GM12801 (cell line): ENCODE results near the gene DHRS11.

ENCODE experiments used
- TF ChIP-seq, protein P1 (sequence below): IDR thresholded peaks from one replicate; pipeline ENCODE4 v1.5.1; 2011; ENCODE audit warnings: control low read depth; ENCODE audit not compliant: insufficient read length; ENCODE audit errors: extremely low read depth

The DHRS11 gene

DNA sequence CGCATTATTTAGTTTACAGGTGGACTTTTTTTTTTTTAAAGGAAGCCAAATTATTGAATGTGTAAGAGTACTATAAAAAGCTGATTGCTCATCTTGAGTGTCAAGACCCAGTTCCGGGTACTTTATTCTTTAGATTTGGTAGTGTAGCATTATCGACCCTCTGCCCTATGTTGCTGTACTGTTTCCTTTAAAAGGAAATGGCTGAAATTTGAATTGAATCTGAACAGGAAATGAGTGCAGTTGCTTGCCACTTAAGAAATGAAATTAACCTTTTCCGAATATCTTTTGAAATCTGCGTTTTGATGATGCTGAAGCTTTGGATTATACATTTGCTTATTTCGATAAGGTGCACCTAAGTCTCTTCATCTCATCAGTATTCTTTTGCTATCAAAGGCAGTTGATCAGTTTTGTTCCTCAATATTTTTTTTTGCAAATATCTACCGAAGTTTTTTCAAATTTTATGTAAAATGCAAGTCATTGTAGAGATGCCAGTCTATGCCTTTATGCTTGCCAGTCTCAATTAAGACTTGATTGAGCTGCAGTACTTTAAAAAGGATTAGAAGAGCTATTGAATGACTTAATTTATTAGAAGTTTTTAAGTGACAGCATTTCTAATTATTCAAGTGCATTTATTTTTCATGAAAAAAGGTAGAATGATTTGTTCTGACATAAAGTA is 45.1 kb upstream of the DHRS11 start:
- TF ChIP-seq, protein P1, sequence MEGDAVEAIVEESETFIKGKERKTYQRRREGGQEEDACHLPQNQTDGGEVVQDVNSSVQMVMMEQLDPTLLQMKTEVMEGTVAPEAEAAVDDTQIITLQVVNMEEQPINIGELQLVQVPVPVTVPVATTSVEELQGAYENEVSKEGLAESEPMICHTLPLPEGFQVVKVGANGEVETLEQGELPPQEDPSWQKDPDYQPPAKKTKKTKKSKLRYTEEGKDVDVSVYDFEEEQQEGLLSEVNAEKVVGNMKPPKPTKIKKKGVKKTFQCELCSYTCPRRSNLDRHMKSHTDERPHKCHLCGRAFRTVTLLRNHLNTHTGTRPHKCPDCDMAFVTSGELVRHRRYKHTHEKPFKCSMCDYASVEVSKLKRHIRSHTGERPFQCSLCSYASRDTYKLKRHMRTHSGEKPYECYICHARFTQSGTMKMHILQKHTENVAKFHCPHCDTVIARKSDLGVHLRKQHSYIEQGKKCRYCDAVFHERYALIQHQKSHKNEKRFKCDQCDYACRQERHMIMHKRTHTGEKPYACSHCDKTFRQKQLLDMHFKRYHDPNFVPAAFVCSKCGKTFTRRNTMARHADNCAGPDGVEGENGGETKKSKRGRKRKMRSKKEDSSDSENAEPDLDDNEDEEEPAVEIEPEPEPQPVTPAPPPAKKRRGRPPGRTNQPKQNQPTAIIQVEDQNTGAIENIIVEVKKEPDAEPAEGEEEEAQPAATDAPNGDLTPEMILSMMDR, result no peak

DNA sequence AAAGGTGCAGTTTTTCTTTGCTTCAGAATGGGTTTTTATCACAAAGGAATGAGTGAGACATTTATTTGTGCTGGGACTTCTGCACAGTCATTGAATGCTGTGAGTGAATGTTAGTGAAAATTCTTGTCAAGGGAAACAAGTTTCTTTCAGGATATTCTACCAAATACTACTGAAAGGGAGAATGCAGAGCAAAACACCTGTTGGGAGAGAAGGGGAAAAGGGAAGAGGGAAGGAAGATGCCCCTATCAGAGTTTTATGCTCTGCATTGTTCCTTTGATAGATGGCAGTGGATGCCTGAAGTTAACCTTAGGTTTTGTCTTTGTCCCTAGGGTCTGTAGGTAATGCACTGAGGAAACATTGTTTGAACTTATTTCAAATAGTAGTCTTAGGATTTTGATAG is 43.9 kb upstream of the DHRS11 start:
- TF ChIP-seq, protein P1, result no peak

DNA sequence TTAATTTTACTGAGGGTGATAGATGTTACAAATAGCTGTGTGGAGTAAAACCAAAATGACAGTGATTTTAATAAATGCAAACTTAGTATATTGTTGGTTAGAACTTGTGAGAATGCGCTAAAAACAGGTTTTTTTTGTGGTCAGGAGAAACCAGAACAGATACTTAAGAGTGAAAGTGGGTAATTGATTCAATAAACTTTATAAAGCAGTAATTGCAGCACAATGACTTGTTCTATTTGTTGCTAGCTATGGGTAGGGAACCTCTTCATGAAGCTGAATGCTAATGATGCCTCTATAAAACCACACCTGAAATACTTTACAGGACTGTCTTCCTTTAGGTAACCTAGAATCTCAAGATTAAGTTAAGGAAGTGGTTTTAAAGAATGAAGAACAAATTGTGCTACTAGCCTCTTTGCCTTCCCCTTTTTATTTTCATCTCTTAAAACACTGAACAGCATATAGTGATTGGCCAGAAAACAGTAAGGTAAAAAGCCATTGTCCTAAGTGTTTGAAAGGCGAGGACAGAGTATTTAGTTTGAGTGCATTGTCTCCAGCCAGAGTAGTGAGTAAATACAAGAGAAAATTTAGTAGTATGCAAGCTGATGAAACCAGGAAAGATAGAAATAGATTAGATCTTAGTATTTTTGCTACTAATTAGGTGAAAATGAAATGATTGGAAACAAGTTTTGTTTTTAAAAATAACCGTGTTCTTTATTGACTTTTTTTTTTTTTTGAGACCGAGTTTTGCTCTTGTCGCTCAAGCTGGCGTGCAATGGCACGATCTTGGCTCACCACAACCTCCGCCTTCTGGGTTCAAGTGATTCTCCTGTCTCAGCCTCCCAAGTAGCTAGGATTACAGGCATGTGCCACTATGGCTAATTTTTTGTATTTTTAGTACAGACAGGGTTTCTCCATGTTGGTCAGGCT is 40.9 kb upstream of the DHRS11 start:
- TF ChIP-seq, protein P1, result no peak

DNA sequence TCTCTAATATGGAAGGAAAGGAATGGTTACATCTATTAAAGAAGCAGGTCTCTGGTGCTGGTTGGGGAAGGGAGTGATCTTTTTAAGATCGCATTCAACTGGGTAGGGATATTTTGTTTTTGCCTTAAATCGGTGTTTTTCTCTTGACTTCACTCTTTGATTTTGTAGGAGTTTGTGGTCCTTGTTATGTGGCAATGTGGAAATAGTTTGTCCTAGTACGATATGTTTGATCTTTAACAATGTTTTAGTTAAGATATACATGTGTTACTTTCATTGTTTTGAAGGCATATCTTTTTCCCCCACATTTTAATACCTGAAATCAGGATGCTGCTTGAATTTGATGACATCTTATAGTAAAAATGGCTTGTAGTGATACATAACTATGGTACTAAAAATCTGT is 38.2 kb upstream of the DHRS11 start:
- TF ChIP-seq, protein P1, result no peak

DNA sequence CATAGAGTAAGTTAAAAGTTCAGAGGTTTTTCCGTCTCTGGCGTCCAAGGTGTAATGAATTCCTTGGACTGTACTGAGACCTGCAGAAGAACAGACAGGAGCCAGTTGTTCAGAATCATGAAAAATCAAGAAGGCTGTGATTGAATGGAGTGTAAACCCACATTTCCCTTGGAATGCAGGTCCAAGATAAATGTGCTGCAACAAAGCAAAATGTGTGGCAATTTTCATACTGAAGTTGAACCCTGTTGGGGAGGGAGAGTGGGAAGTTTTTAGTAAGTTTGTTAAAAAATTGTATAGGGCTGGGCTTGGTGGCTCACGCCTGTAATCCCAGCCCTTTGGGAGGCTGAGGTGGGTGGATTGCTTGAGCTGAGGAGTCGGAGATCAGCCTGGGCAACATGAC is 25.6 kb upstream of the DHRS11 start:
- TF ChIP-seq, protein P1, result no peak

DNA sequence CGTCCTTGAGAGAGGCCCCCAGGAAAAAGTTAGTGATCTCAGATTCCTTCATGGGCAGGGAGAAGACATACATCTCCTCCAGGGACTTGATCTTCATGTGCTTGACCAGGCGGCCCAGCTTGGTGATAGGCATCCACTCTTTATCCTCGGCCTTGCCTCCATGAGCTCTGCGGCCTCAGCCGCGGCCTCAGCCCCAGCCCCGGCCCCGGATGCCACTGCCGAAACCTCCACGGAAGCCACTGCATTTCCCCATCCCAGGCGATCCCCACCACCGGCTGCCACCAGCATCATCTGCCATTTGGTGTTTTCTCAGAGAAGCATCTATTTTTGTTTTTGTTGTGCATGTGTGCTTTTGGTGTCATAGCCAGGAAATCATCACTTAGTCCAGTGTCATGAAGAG is 16.7 kb upstream of the DHRS11 start:
- TF ChIP-seq, protein P1, result no peak

DNA sequence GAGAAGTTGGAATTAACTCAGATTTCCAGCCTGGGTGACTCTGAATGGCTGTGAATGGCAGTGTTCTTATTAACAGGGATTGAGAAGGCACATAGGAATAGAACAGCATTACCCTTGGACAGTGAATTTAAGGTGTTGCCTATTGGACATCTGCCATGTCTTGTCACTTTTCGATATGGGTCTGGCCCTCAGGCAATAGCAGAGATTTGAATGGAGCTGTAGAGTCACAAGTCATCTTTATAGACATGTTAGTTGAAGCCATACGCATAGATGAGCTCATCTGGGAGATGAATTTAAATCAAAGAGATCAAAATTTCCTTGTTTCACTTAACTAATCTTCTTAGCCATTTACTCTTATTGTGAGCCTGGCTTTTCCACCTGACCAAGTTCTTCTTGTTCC is 14.9 kb upstream of the DHRS11 start:
- TF ChIP-seq, protein P1, result no peak
